Lower leg skin (tissue), 3 donors: ENCODE measurements around the gene FUCA1.

ENCODE experiments used
- CTCF ChIP-seq, 3 donors: fragments of 450-650 bp; IDR thresholded peaks; one replicate each; pipeline ENCODE4 v1.5.1; 2016; ENCODE audit warnings: antibody characterized with exemption in 3 of 3, mild to moderate bottlenecking in 3 of 3, moderate library complexity in 2 of 3
- POLR2A ChIP-seq, 2 donors: fragments of 450-650 bp; IDR thresholded peaks; one replicate each; pipeline ENCODE4 v1.6.1; 2016 to 2017; ENCODE audit warnings: antibody characterized with exemption in 2 of 2, mild to moderate bottlenecking in 1 of 2, moderate library complexity in 1 of 2

GRCh38 chr1:23823767-23824166 lies 44.3 kb downstream of the FUCA1 start:
- TF ChIP-seq CTCF (IDR thresholded peaks at IDR 0.05) (no peak), POLR2A (IDR thresholded peaks at IDR 0.05) (no peak)
